CD4-positive, CD25-positive, alpha-beta regulatory T cell (primary cell): Measurements from ENCODE around the gene GRIK1. TPM values are rescaled to one million over a fixed set of nuclear protein-coding genes. Genes with fewer than 3 reads are reported as not detected.

ENCODE experiments used
- ATAC-seq, 2 donors: fragments of 150-1000 bp; cut with Tn5 transposase; one replicate each; pipeline ENCODE4 v1.10.0; 2021; ENCODE audit warnings: low read depth in 2 of 2, moderate number of reproducible peaks in 2 of 2, moderate library complexity in 1 of 2
- DNase-seq, 3 donors: peaks; one replicate each; pipeline versions ENCODE4 v3.0.0 to v3.0.0-alpha.2; 2012 to 2022; ENCODE audit warnings: mixed read lengths in 1 of 3
- H3K27ac ChIP-seq: one replicate; pipeline ENCODE4 v1.7.0; 2013; ENCODE audit warnings: mild to moderate bottlenecking, low read length; ENCODE audit not compliant: insufficient read depth, poor library complexity, severe bottlenecking
- H3K27me3 ChIP-seq: one replicate; pipeline ENCODE4 v1.7.0; 2013; ENCODE audit warnings: low read length; ENCODE audit not compliant: control insufficient read depth, insufficient read depth
- H3K36me3 ChIP-seq: one replicate; pipeline ENCODE4 v1.7.0; 2013; ENCODE audit warnings: mild to moderate bottlenecking, low read length, moderate library complexity; ENCODE audit not compliant: control insufficient read depth, insufficient read depth
- H3K4me1 ChIP-seq: 2 replicates; pipeline ENCODE4 v1.7.0; 2013; ENCODE audit warnings: mild to moderate bottlenecking, low read length; ENCODE audit not compliant: insufficient read depth, control insufficient read depth, poor library complexity, severe bottlenecking
- H3K4me3 ChIP-seq: one replicate; pipeline ENCODE4 v1.7.0; 2013; ENCODE audit warnings: low read depth, mild to moderate bottlenecking, low read length, moderate library complexity
- H3K9me3 ChIP-seq, 2 experiments: 1 replicate in 1 of 2; 2 replicates in 1 of 2; pipeline ENCODE4 v1.7.0; 2013; ENCODE audit warnings: low read length in 2 of 2, mild to moderate bottlenecking in 1 of 2, moderate library complexity in 1 of 2; ENCODE audit not compliant: control insufficient read depth in 2 of 2
- H3K27ac Mint-ChIP-seq, 3 donors: one replicate each; pipeline ENCODE4 v1.8.0; 2020 to 2022; ENCODE audit warnings: mild to moderate bottlenecking in 3 of 3, mixed read lengths in 3 of 3, moderate library complexity in 2 of 3
- H3K27me3 Mint-ChIP-seq: one replicate; pipeline ENCODE4 v1.8.0; 2022; ENCODE audit warnings: mild to moderate bottlenecking, mixed read lengths
- H3K36me3 Mint-ChIP-seq: one replicate; pipeline ENCODE4 v1.8.0; 2020; ENCODE audit warnings: mixed read lengths
- H3K4me1 Mint-ChIP-seq, 4 donors: one replicate each; pipeline ENCODE4 v1.8.0; 2020 to 2022; ENCODE audit warnings: mixed read lengths in 4 of 4, mild to moderate bottlenecking in 1 of 4
- H3K4me3 Mint-ChIP-seq, 4 donors: one replicate each; pipeline ENCODE4 v1.8.0; 2020 to 2022; ENCODE audit warnings: mild to moderate bottlenecking in 4 of 4, mixed read lengths in 4 of 4, moderate library complexity in 3 of 4
- H3K9me3 Mint-ChIP-seq, 7 donors: one replicate each; pipeline ENCODE4 v1.8.0; 2020 to 2022; ENCODE audit warnings: mixed read lengths in 7 of 7, mild to moderate bottlenecking in 3 of 7, moderate library complexity in 2 of 7
- polyA plus RNA-seq, 4 donors: library from polyadenylated mRNA; unstranded; fragments of 300-500 nt; fragmentation: Illumina TruSeq; gene quantifications; one replicate each; pipeline ENCODE4 v1.2.3, GENCODE V29; 2021
- total RNA-seq: library from RNA; stranded (reverse); gene quantifications from one replicate; pipeline ENCODE4 v1.2.3, GENCODE V29; 2022

Gene GRIK1
- total RNA-seq (not detected), polyA plus RNA-seq (under 1 TPM in 1 of 4 donors, not detected in 3; 0.06 TPM)

GRCh38 chr21:29939924-29940275 lies at the start of gene GRIK1:
Gene GRIK1 (minus strand): TSS chr21:29939996.
- DNase-seq: no peak
- H3K27me3 ChIP-seq: peaks cover 9% of the 10 kb centered on the region
- H3K36me3 Mint-ChIP-seq: no peaks in the 10 kb centered on the region
- no peaks in the 10 kb centered on the region for H3K36me3 ChIP-seq
- H3K27ac Mint-ChIP-seq: no peak within 1 kb of the TSS
- H3K4me1 ChIP-seq: no peaks in the 10 kb centered on the region
- H3K9me3 Mint-ChIP-seq: peaks cover 0 to 11% (median 0%) of the 10 kb centered on the region in 7 donors
- peaks cover 34% of the 10 kb centered on the region for H3K27me3 Mint-ChIP-seq
- peak within 1 kb of the TSS in 2 of 4 donors; percentile 37 to 41 for H3K4me3 Mint-ChIP-seq
- peaks cover 0 to 5% (median 3%) of the 10 kb centered on the region in 4 donors for H3K4me1 Mint-ChIP-seq
- no peak within 1 kb of the TSS for H3K4me3 ChIP-seq
- no peak for ATAC-seq
- no peak within 1 kb of the TSS for H3K27ac ChIP-seq
- H3K9me3 ChIP-seq: no peaks in the 10 kb centered on the region

GRCh38 chr21:29987762-29988161 lies 48.0 kb upstream of the GRIK1 start:
- Histone ChIP-seq H3K4me1 (no peaks in the 10 kb centered on the region), H3K36me3 (no peaks in the 10 kb centered on the region), H3K9me3 (peaks cover 0 to 6% of the 10 kb centered on the region in 2 experiments), H3K4me3 (no peak overlapping the region), H3K27me3 (no peaks in the 10 kb centered on the region), H3K27ac (no peak overlapping the region)
- Mint-ChIP-seq H3K27ac (peak overlapping the region in 1 of 3 donors; percentile 33), H3K27me3 (no peaks in the 10 kb centered on the region), H3K9me3 (peaks cover 0 to 9% (median 2%) of the 10 kb centered on the region in 7 donors), H3K4me1 (no peaks in the 10 kb centered on the region), H3K4me3 (no peak overlapping the region), H3K36me3 (no peaks in the 10 kb centered on the region)
- no peak for DNase-seq
- ATAC-seq: no peak

- Histone ChIP-seq H3K4me1 (no peaks in the 10 kb centered on the region), H3K36me3 (no peaks in the 10 kb centered on the region), H3K4me3 (no peak overlapping the region), H3K9me3 (peaks cover 0 to 6% of the 10 kb centered on the region in 2 experiments), H3K27me3 (no peaks in the 10 kb centered on the region), H3K27ac (no peak overlapping the region)
- Mint-ChIP-seq H3K9me3 (peaks cover 0 to 6% (median 2%) of the 10 kb centered on the region in 7 donors), H3K36me3 (no peaks in the 10 kb centered on the region), H3K4me3 (no peak overlapping the region), H3K27ac (no peak overlapping the region), H3K27me3 (no peaks in the 10 kb centered on the region), H3K4me1 (no peaks in the 10 kb centered on the region)
- no peak for DNase-seq
- no peak for ATAC-seq
These were observed 46.1 kb upstream of the GRIK1 start for GRCh38 chr21:29985866-29986265.

GRCh38 chr21:29979043-29979442 lies 39.2 kb upstream of the GRIK1 start:
- Histone ChIP-seq H3K4me1 (no peaks in the 10 kb centered on the region), H3K36me3 (no peaks in the 10 kb centered on the region), H3K9me3 (no peaks in the 10 kb centered on the region), H3K27ac (no peak overlapping the region), H3K27me3 (no peaks in the 10 kb centered on the region), H3K4me3 (no peak overlapping the region)
- DNase-seq: no peak
- Mint-ChIP-seq H3K27me3 (no peaks in the 10 kb centered on the region), H3K4me1 (no peaks in the 10 kb centered on the region), H3K4me3 (no peak overlapping the region), H3K36me3 (no peaks in the 10 kb centered on the region), H3K9me3 (peaks cover 0 to 2% (median under 1%) of the 10 kb centered on the region in 7 donors), H3K27ac (no peak overlapping the region)
- no peak for ATAC-seq

- no peak overlapping the region for H3K27ac ChIP-seq
- no peak overlapping the region for H3K4me3 ChIP-seq
- ATAC-seq (no peak), DNase-seq (no peak)
- no peaks in the 10 kb centered on the region for H3K9me3 ChIP-seq
- H3K27me3 ChIP-seq: no peaks in the 10 kb centered on the region
- no peaks in the 10 kb centered on the region for H3K36me3 Mint-ChIP-seq
- H3K4me1 Mint-ChIP-seq: no peaks in the 10 kb centered on the region
- H3K9me3 Mint-ChIP-seq: peaks cover 0 to 3% (median 1%) of the 10 kb centered on the region in 7 donors
- no peaks in the 10 kb centered on the region for H3K27me3 Mint-ChIP-seq
- no peaks in the 10 kb centered on the region for H3K36me3 ChIP-seq
- H3K4me1 ChIP-seq: no peaks in the 10 kb centered on the region
- no peak overlapping the region for H3K27ac Mint-ChIP-seq
- H3K4me3 Mint-ChIP-seq: no peak overlapping the region
These were observed 36.0 kb upstream of the GRIK1 start for GRCh38 chr21:29975776-29976175.

GRCh38 chr21:29973258-29973657 lies 33.5 kb upstream of the GRIK1 start:
- H3K36me3 ChIP-seq: no peaks in the 10 kb centered on the region
- no peaks in the 10 kb centered on the region for H3K4me1 Mint-ChIP-seq
- H3K27ac ChIP-seq: no peak overlapping the region
- no peak for ATAC-seq
- H3K27ac Mint-ChIP-seq: no peak overlapping the region
- H3K4me3 ChIP-seq: no peak overlapping the region
- H3K4me3 Mint-ChIP-seq: no peak overlapping the region
- no peaks in the 10 kb centered on the region for H3K9me3 ChIP-seq
- H3K9me3 Mint-ChIP-seq: peaks cover 0 to 3% (median 0%) of the 10 kb centered on the region in 7 donors
- no peaks in the 10 kb centered on the region for H3K27me3 Mint-ChIP-seq
- H3K36me3 Mint-ChIP-seq: no peaks in the 10 kb centered on the region
- no peaks in the 10 kb centered on the region for H3K27me3 ChIP-seq
- no peaks in the 10 kb centered on the region for H3K4me1 ChIP-seq
- DNase-seq: no peak

GRCh38 chr21:29961291-29962027 lies 21.7 kb upstream of the GRIK1 start:
- Mint-ChIP-seq H3K9me3 (peaks cover 0 to 3% (median 0%) of the 10 kb centered on the region in 7 donors), H3K27ac (no peak overlapping the region), H3K4me3 (no peak overlapping the region), H3K27me3 (no peaks in the 10 kb centered on the region), H3K36me3 (no peaks in the 10 kb centered on the region), H3K4me1 (no peaks in the 10 kb centered on the region)
- ATAC-seq: no peak
- Histone ChIP-seq H3K27me3 (no peaks in the 10 kb centered on the region), H3K9me3 (no peaks in the 10 kb centered on the region), H3K36me3 (no peaks in the 10 kb centered on the region), H3K27ac (no peak overlapping the region), H3K4me3 (no peak overlapping the region), H3K4me1 (no peaks in the 10 kb centered on the region)
- DNase-seq: no peak

GRCh38 chr21:29958551-29958950 lies 18.8 kb upstream of the GRIK1 start:
- H3K9me3 ChIP-seq: no peaks in the 10 kb centered on the region
- DNase-seq: no peak
- no peak overlapping the region for H3K4me3 ChIP-seq
- no peaks in the 10 kb centered on the region for H3K4me1 ChIP-seq
- Mint-ChIP-seq H3K27ac (no peak overlapping the region), H3K9me3 (peaks cover 0 to 3% (median 0%) of the 10 kb centered on the region in 7 donors), H3K27me3 (no peaks in the 10 kb centered on the region), H3K36me3 (no peaks in the 10 kb centered on the region), H3K4me1 (no peaks in the 10 kb centered on the region), H3K4me3 (no peak overlapping the region)
- no peak overlapping the region for H3K27ac ChIP-seq
- ATAC-seq: no peak
- H3K27me3 ChIP-seq: no peaks in the 10 kb centered on the region
- no peaks in the 10 kb centered on the region for H3K36me3 ChIP-seq
